H1 (cell line): ENCODE results near the gene MXRA7.

ENCODE experiments used
- CBX5 ChIP-seq: fragments of 300-800, 300-1000 bp; sonication (generic); IDR thresholded peaks from 2 replicates; pipeline ENCODE4 v1.7.1; 2016; ENCODE audit warnings: antibody characterized with exemption, low read length, low read depth
- CHD2 ChIP-seq: IDR thresholded peaks from 2 replicates; pipeline ENCODE4 v1.6.1; 2012; ENCODE audit warnings: low read length, improper control_type of control experiment
- CTCF ChIP-seq, 3 experiments: IDR thresholded peaks; 1 replicate in 2 of 3; 2 replicates in 1 of 3; pipeline versions ENCODE4 v1.5.1 to v1.6.1; 2011; ENCODE audit warnings: low read length in 3 of 3, mild to moderate bottlenecking in 3 of 3, inconsistent platforms in 2 of 3, low read depth in 1 of 3, moderate library complexity in 1 of 3; ENCODE audit not compliant: insufficient read depth in 1 of 3; ENCODE audit errors: control extremely low read depth in 1 of 3
- JUN ChIP-seq: IDR thresholded peaks from 2 replicates; pipeline ENCODE4 v1.6.1; 2011; ENCODE audit warnings: low read depth, mild to moderate bottlenecking, improper control_type of control experiment, low read length
- JUND ChIP-seq: IDR thresholded peaks from 2 replicates; pipeline ENCODE4 v1.6.1; 2011; ENCODE audit warnings: mild to moderate bottlenecking, improper control_type of control experiment, low read length
- POLR2AphosphoS5 ChIP-seq: IDR thresholded peaks from 2 replicates; pipeline ENCODE4 v1.6.1; 2011; ENCODE audit warnings: low read depth, low read length
- TCF12 ChIP-seq: IDR thresholded peaks from 2 replicates; pipeline ENCODE4 v1.6.1; 2011; ENCODE audit warnings: low read depth, mild to moderate bottlenecking, low read length
- USF2 ChIP-seq: IDR thresholded peaks from 2 replicates; pipeline ENCODE4 v1.6.1; 2011; ENCODE audit warnings: low read length, improper control_type of control experiment

- TF ChIP-seq POLR2AphosphoS5 (no peak), CHD2 (no peak), CBX5 (no peak), CTCF (IDR thresholded peaks at IDR 0.05; ENCODE audit: control extremely low read depth in 1 of 3, insufficient read depth in 1 of 3, low read depth in 1 of 3, low read length in 3 of 3) (no peak), USF2 (no peak), TCF12 (no peak), JUN (no peak), JUND (no peak)
Measured at GRCh38 chr17:76700270-76700616, 10.5 kb downstream of the MXRA7 start.
